RWPE2 (cell line): Measurements from ENCODE around the gene DOCK9.

ENCODE experiments used
- ATAC-seq: fragments of 200-7000 bp; cut with Tn5 transposase; 3 replicates; pipeline ENCODE4 v1.9.1; 2021; ENCODE audit warnings: low read depth
- DNase-seq: peaks from one replicate; pipeline ENCODE4 v3.0.0-alpha.2; 2020; ENCODE audit warnings: low spot score
- H3K27ac ChIP-seq: fragments of 450-650 bp; 2 replicates; pipeline ENCODE4 v1.5.1; 2017; ENCODE audit warnings: mild to moderate bottlenecking; ENCODE audit not compliant: poor library complexity, severe bottlenecking
- H3K27me3 ChIP-seq: fragments of 250-450 bp; sonication (Bioruptor Pico); 2 replicates; pipeline ENCODE4 v1.5.1; 2021; ENCODE audit warnings: mild to moderate bottlenecking, moderate library complexity; ENCODE audit not compliant: insufficient read depth, poor library complexity, severe bottlenecking
- H3K36me3 ChIP-seq: fragments of 250-450 bp; sonication (Bioruptor Pico); 2 replicates; pipeline ENCODE4 v1.5.1; 2020; ENCODE audit warnings: low read depth, mild to moderate bottlenecking, moderate library complexity
- H3K4me1 ChIP-seq: fragments of 250-450 bp; sonication (Bioruptor Pico); 2 replicates; pipeline ENCODE4 v1.5.1; 2021; ENCODE audit warnings: mild to moderate bottlenecking, moderate library complexity; ENCODE audit not compliant: insufficient read depth, poor library complexity, severe bottlenecking
- H3K4me3 ChIP-seq: fragments of 250-450 bp; sonication (Bioruptor Pico); 2 replicates; pipeline ENCODE4 v1.5.1; 2021; ENCODE audit warnings: mild to moderate bottlenecking, moderate library complexity; ENCODE audit not compliant: severe bottlenecking
- H3K9me3 ChIP-seq: fragments of 250-450 bp; sonication (Bioruptor Pico); 2 replicates; pipeline ENCODE4 v1.5.1; 2021; ENCODE audit warnings: mild to moderate bottlenecking, moderate library complexity; ENCODE audit not compliant: severe bottlenecking
- CTCF ChIP-seq: fragments of 450-650 bp; IDR thresholded peaks from one replicate; pipeline ENCODE4 v1.5.1; 2017; ENCODE audit warnings: mild to moderate bottlenecking, moderate library complexity; ENCODE audit not compliant: poor library complexity, severe bottlenecking

The DOCK9 gene

GRCh38 chr13:98802559-98802958 lies 175.3 kb downstream of the DOCK9 start:
- no peak overlapping the region for H3K4me3 ChIP-seq
- no peak for TF ChIP-seq CTCF
- H3K27me3 ChIP-seq, result no peaks in the 10 kb centered on the region
- H3K4me1 ChIP-seq, result no peaks in the 10 kb centered on the region
- ATAC-seq (no peak), DNase-seq (no peak)
- H3K9me3 ChIP-seq, result no peaks in the 10 kb centered on the region
- H3K36me3 ChIP-seq, result peaks cover 40% of the 10 kb centered on the region
- H3K27ac ChIP-seq, result no peak overlapping the region

- DNase-seq (no peak), ATAC-seq (no peak)
- no peak overlapping the region for H3K27ac ChIP-seq
- H3K9me3 ChIP-seq, result no peaks in the 10 kb centered on the region
- no peaks in the 10 kb centered on the region for H3K27me3 ChIP-seq
- peaks cover 36% of the 10 kb centered on the region for H3K36me3 ChIP-seq
- no peak for TF ChIP-seq CTCF
- no peaks in the 10 kb centered on the region for H3K4me1 ChIP-seq
- H3K4me3 ChIP-seq, result no peak overlapping the region
Measured at GRCh38 chr13:98801626-98802418, 176.0 kb downstream of the DOCK9 start.

GRCh38 chr13:98800078-98800477 lies 177.8 kb downstream of the DOCK9 start:
- Histone ChIP-seq H3K27ac (no peak overlapping the region), H3K9me3 (no peaks in the 10 kb centered on the region), H3K36me3 (peaks cover 26% of the 10 kb centered on the region), H3K27me3 (no peaks in the 10 kb centered on the region), H3K4me1 (no peaks in the 10 kb centered on the region), H3K4me3 (no peak overlapping the region)
- no peak for ATAC-seq
- DNase-seq, result no peak
- no peak for TF ChIP-seq CTCF

GRCh38 chr13:98798849-98799645 lies 178.8 kb downstream of the DOCK9 start:
- Histone ChIP-seq H3K4me3 (no peak overlapping the region), H3K4me1 (no peaks in the 10 kb centered on the region)

More at GRCh38 chr13:98798849-98799645, 178.8 kb downstream of the DOCK9 start:
- DNase-seq, result no peak
- H3K27me3 ChIP-seq, result no peaks in the 10 kb centered on the region
- no peak for TF ChIP-seq CTCF
- ATAC-seq, result no peak
- no peak overlapping the region for H3K27ac ChIP-seq
- H3K36me3 ChIP-seq, result peaks cover 31% of the 10 kb centered on the region
- H3K9me3 ChIP-seq, result no peaks in the 10 kb centered on the region
